ENCODE measurements around the gene COL27A1. TPM values are rescaled to one million over a fixed set of nuclear protein-coding genes. Genes with fewer than 3 reads are reported as not detected.
"Not testable (repeated sequence)": the region's sequence is repeated elsewhere in the genome, so short reads cannot be mapped to it uniquely, and the experiment has no call there.

Gene COL27A1
- total RNA-seq, 1 donor from 2014 or later, result 13.6 TPM

DNA sequence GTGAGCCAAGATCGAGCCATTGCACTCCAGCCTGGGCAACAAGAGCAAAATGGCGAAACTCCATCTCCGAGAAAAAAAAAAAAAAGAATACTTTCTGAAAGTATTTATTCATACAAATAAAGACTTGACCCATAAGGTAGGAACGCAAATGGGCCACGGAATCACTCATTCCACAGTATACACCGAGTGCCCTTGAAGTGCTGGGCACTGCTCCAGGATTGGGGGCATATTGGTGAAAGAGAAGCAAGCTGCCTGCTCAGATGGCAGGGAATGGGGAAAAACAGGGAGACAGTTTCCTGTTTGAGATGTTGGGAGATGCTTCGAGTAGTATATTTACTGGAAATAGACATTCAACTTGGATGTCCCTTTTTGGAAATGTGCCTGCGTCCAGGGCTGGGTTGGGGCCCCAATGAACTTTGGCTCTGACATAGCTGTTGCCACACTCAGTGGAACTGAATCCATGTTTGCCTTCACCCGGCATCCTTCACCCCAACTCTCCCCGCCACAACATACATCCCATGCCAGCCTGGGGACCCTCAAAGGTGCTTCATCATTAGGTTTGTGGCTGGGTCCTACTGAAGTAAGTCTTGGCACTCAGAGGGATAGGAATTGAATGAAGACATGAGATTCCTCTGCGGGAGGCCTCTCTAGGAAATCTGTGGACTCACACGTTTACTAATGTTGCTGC is 173.7 kb downstream of the COL27A1 start:
- ATAC-seq, result not testable (repeated sequence)

DNA sequence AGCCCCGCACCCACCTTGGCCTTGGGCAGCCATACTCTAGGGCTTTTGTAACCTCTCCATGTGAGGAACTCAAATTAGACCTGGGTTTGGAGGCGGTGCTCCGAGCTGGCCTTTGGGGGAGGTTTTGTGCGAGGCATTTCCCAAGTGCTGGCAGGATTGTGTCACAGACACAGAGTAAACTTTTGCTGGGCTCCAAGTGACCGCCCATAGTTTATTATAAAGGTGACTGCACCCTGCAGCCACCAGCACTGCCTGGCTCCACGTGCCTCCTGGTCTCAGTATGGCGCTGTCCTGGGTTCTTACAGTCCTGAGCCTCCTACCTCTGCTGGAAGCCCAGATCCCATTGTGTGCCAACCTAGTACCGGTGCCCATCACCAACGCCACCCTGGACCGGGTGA is 174.3 kb downstream of the COL27A1 start, which contains the start of gene ORM2:
ORM2 (plus strand) TSS at position 245 of the 398 bp plus-strand sequence; CDS start at position 281, 36 bp downstream.
- peak; percentile 6 for ATAC-seq

DNA sequence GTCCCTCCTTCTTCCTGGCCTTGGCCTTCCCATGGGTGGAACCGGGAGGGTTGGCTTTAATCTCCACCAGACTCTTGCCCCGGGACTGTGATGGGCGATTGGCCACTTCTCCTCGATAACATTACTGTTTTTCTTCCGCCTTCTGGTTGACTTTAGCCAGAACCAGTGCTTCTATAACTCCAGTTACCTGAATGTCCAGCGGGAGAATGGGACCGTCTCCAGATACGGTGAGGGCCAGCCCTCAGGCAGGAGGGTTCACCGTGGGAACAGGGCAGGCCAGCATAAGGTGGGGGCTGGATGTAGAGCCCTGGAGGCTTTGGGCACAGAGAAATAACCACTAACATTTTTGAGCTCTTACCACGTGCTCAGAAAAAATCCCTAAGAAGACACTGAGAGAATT is 175.3 kb downstream of the COL27A1 start:
- ATAC-seq, result no peak

DNA sequence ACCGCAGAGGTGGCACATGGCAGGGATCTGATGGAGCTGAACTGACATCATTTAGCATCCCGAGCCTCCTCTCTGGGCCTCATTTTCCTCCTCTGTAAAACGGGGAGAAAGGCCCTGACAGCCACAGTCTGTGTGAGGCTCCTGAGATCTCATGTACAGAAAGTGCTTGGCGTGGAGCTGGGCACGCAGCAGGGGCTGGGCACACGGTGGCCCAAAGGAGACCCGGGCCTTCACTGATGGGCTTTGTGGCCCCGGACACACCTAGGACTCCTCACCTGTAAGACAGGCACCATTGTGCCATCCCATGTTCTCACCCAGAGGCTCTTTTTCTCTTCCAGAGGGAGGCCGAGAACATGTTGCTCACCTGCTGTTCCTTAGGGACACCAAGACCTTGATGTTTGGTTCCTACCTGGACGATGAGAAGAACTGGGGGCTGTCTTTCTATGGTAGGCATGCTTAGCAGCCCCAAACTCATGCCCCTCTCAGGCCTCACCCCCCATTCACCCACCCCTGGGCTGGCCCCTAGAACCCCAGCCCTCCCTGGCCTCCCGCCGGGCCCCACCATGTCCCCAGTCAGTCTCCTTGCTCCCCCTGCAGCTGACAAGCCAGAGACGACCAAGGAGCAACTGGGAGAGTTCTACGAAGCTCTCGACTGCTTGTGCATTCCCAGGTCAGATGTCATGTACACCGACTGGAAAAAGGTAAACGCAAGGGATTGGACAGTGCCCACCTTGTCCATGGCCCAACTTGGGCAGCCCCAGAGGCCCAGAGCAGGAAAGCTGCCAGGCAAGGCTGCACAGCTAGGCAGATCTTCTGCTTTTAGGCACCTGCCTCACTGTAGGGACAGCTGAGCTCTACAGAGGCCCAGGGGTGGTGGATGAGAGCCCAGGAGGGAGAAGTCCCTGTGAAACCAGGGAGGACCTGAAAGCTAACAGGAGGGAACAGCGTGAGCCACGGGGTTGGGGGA is 176.2 kb downstream of the COL27A1 start:
- not testable (repeated sequence) for ATAC-seq

DNA sequence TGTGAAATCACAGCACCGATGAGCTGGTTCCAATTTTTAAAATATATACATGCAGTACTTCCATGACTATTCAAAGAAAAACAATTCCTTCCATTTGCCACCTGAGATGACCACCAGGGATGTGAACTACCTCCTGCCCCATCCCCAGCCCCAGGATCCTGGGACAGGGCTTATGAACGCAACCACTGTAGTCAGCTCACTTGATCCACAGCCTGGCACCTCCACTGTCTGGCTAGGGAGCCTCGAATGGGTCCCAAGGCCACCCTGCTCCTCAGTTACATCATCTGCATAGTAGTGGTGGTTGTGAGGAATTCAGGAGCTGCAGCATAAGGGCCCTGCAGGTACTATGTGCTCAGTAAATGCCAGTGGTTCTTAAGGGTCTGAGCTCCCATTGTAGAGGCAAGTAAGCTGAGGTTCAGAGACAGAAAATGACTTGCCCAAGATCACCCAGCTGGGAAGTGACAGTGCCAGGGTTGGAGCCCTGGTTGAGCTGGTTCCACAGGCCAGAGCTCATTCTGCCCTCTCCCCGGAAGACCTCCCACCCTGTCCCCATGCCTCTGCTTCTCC is 177.2 kb downstream of the COL27A1 start:
- ATAC-seq, result not testable (repeated sequence)

DNA sequence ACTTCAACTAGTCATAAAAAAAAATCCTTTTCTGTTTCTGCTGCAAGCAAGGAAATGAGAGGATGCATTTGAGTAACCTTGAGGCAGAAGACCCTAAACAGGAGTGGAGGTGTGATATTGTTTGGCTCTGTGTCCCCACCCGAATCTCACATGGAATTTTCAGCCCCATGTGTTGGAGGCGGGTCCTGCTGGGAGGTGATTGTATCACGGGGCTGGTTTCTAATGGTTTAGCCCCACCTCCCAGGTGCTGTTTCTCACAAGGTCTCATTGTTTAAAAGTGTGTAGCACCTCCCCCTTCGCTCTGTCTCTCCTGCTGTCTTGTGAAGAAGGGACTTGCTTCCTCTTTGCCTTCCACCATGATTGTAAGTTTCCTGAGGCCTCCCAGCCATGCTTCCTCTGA is 178.4 kb downstream of the COL27A1 start:
- ATAC-seq, result not testable (repeated sequence)

DNA sequence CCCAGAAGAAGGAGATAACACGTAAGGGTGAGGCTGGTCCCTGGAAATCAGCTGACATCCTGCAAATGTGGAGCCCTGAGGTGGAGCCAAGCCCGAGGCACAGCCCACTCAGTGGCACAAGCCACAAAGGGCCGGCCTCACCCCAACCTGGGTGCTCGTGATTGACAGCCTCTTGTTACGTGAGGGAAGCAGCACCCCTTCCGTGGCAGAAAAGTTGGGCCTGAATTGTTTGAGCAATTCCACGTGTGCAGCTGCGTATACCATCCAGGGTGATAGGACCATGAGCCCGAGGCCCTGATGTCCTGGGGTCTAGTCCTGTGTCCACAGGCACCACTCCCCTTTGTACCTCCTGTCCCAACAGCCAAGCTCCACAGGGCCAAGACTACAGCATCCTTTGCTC is 179.2 kb downstream of the COL27A1 start:
- no peak for ATAC-seq

DNA sequence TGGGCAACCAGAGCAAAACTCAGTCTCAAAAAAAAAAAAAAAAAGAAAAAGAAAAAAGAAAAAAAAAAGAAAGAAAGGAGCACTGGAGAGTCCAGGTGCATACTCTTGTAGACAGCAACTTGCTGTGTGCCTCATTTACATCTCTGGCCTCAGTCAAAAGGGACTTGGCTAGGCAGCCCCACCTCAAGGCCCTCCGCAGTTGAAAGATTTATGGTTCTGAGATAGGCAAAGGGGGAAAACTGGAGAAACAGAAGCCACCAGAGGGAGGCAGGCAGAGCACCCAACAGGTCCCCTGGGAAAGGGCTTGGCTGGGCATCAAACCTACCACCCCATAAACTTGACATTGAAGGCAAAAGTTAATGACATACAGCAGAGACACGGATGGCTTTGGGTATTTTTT is 180.4 kb downstream of the COL27A1 start:
- ATAC-seq, result no peak

DNA sequence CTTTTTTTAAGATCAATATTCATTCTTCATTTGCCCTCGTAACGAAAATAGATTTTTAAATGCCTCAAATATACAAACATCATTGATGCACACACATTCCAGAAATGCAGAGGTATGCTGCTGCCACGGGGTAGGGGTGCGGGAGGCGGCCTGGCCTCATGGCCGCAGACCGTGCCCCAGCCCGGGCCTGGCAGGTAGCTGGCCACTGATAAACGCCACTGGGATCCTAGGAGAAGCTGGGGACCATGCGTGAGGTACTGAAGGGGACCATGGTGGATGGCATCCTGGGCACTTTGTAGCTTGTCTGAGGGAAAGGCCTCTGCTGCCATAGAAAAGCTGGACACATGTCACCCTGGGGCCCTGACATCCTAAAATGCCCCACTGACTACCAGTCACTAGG is 180.8 kb downstream of the COL27A1 start:
- ATAC-seq, result no peak

DNA sequence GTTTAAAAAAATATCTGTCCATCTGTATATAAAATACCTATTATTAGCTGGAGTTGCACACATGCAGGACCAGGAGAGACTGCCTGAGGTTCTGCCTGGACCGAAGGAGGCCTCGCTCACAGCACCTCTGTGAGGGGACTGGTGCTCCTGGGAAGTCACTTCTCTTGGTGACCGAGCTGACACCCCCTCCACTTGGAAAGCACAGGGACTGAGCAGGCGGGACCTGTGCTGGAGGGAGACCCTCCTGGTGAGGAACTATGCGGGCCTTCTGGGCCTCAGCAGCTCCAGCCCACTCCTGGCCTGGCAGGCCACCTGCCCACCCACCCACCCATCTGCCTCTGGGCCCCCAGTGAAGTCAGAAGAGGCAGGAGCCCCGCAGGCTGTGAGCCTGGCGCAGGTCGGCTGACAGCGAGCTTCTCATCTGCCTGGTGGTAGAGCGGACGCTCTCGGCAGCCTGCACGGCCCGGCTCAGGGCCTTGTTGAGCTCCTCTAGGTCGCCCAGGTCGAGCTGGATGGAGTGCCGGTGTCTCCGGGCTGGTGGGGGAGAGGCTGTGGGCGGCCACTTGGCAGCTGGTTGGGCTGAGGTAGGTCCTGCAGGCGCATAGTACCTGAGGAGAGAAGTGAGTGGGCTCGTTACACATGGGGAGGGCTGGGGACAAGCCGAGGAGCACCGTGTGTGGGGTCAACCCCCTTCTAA is 181.5 kb downstream of the COL27A1 start:
- ATAC-seq, result no peak

DNA sequence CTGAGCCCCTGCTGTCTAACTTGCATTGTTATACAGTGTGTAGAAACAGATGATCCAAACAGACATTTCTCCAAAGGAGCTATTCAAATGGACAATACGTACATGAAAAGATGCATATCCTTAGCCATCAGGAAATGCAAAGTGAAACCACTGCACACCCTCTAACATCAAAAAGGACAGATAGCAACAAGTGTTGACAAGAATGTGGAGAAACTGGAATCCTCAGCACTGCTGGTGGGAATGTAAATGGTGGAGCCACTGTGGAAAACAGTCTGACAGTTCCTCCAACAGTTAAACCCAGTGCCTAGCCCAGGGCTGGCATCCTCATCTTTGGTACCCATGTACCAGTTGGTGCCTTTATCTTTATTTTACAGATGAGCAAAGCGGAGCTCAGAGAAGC is 182.8 kb downstream of the COL27A1 start:
- no peak for ATAC-seq

DNA sequence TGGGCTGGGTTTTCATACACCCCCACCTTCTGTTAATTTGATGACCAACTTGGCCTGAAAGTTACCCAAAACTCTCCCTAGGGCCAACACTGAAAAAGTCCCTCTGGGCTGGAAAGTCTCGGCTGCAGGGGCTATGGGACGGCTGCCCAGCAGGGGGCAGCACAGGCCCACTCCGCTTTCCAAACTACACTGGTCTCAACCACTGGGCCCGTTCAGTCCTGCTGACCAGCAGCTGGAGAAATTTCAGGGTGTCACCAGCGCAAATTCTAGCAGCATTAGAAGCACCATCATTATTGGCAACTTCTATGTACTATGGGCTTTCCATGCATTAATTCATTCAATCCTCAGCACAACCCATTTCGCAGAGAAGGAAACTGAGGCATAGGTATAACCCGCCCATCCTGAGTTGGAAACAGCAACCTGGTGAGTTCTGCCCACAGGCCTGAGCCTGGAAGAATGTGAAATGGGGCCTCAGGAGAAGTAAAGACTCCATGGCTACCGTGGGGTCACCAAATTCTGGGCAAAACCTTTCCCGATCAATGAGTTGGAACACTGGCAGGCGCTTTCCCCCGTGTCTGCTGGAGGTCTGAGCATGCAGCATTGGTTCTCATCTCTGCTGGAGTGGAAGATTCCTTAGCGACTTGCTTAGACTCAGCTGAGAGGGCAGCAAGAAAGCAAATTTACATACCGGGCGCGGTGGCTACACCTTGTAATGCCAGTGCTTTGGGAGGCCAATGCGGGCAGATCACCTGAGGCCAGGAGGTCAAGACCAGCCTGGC is 184.0 kb downstream of the COL27A1 start:
- ATAC-seq, result peak; percentile 41

DNA sequence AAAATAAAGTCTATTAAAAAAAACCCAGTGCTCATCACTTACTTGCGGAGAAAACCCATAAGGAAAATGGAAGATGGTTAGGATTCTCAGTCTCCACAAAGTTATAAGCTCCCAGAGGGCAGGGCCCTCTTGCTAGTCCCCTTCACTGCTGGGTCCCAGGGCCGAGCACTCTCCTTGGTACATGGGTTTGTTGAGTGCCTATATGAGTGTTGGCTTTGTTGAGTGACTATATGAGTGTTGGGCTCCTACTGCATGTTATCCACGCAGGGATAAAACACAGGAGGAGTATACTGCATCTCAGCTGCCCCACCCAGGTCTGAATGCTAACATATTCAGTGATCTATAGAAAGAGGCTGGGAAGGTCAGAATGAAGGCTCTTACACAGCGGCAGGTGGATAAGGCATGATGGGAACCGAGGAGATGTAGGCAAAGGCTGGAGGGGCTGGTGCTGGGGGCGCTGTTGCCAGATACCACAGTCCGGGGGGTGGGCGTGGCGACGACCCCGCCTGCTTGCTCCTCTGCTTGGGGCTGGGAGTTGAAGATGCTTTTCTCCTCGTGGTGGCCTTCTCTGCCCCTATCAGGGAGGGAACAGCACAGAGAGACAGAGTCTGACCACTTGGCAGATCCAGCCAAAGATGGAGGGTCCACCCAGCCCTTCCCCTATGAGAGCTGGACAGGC is 186.0 kb downstream of the COL27A1 start:
- ATAC-seq, result no peak

DNA sequence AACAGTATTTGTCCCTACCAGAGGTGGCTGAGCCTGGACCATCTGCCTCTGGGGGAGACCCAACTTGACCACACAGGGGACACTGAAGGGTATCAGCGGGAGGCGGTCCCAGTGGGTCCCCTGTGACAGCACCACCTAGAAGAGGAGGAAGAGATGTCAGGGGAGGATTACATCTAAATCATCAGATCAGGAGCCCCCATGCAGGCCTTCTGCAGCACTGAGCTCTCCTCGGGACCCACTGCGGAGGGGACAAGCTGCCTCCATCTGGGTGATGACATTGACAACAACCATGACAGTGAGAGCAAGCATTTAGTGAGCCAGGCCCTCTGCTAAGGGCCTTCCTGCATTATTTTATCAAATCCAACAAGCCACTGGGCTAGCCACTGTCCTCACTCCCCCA is 186.7 kb downstream of the COL27A1 start:
- ATAC-seq, result no peak

DNA sequence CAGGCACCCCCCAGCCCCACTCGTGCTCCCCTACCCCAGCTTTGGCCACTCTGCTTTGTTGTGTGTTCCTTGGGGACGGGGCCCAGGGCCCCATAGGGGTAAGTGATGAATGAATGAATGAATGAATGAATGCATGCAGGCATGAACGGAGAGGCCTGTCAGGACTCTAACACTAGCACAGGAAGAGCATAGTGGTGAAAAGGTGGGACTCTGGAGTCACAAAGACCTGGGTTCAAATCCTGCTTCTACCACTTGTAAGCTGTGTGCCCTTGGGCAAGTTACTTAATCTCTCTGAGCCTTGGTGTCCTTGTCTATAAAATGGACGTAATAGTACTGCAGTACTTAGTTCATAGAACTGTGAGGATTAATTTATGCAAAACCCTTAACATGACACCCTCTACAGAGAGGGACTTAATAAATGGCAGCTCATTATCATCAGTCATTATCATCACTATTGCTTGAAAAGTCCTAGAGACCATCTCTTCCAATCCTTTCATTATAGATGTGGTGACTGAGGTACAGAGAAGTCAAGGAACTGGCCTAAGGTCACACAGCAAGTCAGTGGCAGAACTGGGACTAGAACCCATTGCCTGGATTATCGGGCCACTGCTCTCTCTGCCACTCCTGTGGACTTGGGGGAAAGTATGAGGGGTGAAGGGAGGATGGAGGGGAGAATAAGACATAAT is 187.6 kb downstream of the COL27A1 start:
- no peak for ATAC-seq

DNA sequence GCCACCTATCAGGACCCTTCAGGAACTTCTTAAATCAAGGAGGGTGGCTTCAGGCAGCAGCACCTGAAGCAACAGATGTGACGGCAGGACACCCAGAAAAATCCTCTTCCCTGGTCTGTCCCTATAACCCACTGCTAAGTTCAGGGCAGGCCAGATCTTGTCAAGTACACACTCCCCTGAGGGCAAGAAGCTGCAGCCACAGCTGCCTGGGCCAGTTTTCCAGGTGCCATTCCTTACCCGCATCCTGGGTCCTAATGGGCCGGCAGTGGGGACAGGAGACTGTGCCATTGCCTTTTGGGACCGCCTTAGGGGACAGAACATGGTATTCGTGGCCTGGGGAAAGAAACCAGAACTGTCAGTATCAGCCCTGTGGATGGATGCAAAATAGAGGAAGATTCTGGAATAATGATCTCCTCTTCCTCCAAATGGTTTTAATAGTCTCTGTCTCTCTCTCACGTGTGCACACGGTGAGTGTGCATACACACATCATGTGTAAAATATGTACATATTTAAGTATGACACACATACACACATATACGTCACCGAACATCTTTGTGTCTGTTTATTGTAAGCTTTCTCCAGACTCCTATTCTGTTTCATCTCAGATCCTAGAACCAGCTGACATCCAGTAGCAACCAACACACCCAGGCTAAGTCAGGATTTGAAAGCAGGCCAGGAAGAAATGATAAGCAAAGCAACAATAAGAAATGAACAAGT is 188.3 kb downstream of the COL27A1 start:
- no peak for ATAC-seq

DNA sequence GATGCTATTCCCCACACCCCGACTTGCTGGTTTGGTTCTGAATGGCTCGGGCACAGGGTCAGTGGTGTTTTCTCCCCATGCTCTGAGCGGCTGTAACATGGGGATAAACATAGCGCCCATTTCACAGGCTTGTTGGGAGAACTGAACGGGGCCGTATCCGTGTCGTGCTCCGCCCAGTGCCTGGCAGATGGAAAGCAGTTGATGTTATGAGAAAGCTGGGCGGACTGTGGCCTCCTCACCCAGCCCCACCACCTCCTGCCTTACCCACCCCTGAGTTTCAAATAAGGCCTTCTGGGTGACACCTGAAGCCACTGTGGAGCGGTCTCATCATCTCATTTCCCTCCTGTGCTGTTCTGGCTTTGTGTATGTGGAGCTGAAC is 188.8 kb downstream of the COL27A1 start:
- no peak for ATAC-seq

DNA sequence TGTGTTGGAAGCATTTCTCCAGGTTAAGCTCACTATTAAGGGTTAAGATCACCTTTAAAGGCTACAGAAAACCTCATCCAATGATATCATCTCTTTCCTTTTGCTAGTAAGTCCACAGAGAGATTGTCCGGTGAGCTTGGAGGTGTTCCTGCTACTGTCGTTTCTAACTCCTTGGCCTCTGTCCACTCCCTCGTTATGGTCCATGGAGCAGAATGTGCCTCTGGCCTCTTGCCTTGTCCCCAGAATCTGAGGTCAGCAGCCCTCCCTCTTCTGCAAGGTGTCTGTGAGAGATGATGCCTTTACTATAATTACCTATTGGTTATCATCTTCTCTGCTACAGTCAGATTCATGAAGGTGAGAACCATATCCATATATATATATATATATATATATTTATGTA is 189.4 kb downstream of the COL27A1 start:
- no peak for ATAC-seq

DNA sequence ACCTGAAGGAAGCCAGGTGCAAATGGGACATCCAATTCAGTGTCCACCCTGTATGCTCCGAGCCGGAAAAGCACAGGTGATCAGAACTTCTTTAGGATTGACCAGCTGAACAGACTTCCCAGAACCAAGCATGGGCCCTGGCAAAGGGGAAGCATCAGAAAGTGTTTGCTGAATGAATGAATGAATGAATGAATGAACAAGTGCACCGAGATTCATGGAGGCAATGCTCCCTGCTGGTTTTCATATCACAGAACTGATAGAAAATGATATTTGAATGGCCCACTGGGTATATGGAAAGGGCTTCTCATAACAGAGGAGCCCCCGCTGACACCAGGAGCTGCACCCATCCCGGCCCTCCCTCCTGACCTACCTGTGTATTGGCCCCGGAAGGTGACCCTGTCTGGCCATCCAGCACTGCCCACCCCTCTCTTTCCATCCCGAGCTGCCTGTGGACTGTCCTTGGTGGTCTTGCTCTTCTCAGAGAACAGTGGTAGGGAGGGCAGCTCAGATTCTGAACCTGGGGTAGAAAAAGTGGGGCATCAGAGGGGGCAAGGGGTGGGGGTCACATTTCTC is 190.2 kb downstream of the COL27A1 start:
- ATAC-seq, result no peak

DNA sequence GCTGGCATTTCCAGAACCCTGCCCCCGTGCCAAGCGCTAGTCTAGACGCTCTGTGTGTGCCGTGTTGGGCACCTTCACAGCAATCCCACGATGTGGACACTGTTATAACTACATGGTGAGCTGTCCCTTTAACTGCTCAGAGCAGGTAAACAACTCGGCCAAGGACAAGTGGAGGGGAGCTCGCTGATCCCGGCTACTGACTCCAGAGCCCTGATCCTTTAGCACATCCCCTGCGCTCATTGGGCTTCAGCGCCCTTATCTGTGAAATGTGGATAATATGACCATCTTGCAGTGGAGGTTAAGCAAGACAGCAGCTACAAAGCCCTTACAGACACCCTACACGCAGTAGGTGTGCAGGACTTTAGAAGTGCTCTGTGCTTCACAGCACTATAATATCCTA is 190.8 kb downstream of the COL27A1 start:
- ATAC-seq, result no peak

All from esophagus mucosa (tissue), 1 donor.